Keratinocyte (primary cell): ENCODE results near the gene HS6ST3.

ENCODE experiments used
- EZH2 ChIP-seq: IDR thresholded peaks from one replicate; pipeline ENCODE4 v1.6.1; 2012; ENCODE audit warnings: inconsistent platforms, mild to moderate bottlenecking, low read length, moderate library complexity
- TF ChIP-seq, protein P1 (sequence below), 3 experiments: IDR thresholded peaks in 1 of 3; conservative IDR thresholded peaks in 1 of 3; optimal IDR thresholded peaks in 1 of 3; 2 replicates in 2 of 3; 3 replicates in 1 of 3; pipeline versions ENCODE3 to v1.5.1; 2011; ENCODE audit warnings: low read length in 3 of 3, mild to moderate bottlenecking in 3 of 3, moderate library complexity in 2 of 3, control low read depth in 1 of 3, inconsistent platforms in 1 of 3; ENCODE audit not compliant: insufficient read depth in 2 of 3; ENCODE audit errors: extremely low read depth in 1 of 3

DNA sequence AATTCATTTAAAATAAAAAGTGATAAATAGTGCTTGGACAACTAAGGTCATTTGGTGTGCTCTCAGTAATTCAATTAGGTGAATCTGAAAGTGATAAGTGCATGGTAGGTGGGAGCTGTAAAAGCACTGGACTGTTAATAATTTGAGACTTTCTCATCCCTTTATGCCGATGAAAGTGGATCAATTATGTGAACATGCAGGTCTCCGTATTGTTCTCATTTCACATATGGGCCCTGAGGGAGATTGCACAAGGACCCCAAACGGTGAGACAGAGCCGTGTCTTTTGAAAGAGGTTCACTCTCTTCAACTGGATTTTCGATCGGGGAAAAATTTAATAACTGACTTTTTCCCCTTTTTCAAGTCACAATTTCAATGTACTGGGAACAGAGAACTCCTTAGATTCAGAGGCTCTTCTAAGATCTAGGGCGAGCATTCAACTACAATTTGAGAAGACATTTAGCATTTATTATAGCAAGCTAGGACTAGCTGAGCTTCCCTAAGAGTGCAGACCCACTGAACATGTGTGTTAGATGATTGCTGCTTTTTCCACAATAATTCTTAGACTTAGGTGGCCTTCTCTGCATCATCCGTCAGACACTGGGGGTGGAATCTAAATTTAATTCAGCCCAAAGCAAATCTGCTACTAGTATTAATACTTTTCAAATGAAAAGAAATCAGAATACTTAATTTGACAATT, 556.8 kb downstream of the HS6ST3 start:
- TF ChIP-seq, protein P1, sequence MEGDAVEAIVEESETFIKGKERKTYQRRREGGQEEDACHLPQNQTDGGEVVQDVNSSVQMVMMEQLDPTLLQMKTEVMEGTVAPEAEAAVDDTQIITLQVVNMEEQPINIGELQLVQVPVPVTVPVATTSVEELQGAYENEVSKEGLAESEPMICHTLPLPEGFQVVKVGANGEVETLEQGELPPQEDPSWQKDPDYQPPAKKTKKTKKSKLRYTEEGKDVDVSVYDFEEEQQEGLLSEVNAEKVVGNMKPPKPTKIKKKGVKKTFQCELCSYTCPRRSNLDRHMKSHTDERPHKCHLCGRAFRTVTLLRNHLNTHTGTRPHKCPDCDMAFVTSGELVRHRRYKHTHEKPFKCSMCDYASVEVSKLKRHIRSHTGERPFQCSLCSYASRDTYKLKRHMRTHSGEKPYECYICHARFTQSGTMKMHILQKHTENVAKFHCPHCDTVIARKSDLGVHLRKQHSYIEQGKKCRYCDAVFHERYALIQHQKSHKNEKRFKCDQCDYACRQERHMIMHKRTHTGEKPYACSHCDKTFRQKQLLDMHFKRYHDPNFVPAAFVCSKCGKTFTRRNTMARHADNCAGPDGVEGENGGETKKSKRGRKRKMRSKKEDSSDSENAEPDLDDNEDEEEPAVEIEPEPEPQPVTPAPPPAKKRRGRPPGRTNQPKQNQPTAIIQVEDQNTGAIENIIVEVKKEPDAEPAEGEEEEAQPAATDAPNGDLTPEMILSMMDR (optimal IDR thresholded peaks at IDR 0.05 in 1 of 3, IDR thresholded peaks at IDR 0.05 in 1 of 3, conservative IDR thresholded peaks at IDR 0.05 in 1 of 3; ENCODE audit: extremely low read depth in 1 of 3, insufficient read depth in 2 of 3, low read length in 3 of 3), result no peak
- no peak for TF ChIP-seq EZH2
